Measurements from ENCODE around the gene KCNIP2.

DNA sequence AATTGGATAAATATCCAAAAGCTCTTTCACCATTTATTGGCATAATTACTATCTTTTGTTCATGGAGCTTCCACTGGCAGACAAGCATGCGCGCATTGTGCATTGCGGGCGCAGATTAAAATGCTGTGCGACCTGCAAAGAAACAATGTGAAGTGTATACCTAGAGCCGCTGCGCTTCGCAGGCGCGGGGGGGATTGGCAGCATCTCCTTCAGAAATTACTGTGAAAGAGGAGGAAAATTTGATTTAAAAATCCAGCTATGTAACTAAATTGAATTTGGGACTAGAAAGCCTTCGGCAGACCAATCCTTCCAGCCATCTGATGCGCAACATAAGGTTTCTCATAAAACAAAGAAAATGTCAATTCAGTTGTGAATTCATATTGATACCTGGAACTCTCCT, 50.1 kb downstream of the KCNIP2 start:
- TF ChIP-seq, protein P1, sequence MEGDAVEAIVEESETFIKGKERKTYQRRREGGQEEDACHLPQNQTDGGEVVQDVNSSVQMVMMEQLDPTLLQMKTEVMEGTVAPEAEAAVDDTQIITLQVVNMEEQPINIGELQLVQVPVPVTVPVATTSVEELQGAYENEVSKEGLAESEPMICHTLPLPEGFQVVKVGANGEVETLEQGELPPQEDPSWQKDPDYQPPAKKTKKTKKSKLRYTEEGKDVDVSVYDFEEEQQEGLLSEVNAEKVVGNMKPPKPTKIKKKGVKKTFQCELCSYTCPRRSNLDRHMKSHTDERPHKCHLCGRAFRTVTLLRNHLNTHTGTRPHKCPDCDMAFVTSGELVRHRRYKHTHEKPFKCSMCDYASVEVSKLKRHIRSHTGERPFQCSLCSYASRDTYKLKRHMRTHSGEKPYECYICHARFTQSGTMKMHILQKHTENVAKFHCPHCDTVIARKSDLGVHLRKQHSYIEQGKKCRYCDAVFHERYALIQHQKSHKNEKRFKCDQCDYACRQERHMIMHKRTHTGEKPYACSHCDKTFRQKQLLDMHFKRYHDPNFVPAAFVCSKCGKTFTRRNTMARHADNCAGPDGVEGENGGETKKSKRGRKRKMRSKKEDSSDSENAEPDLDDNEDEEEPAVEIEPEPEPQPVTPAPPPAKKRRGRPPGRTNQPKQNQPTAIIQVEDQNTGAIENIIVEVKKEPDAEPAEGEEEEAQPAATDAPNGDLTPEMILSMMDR (conservative IDR thresholded peaks at IDR 0.05), result no peak
- no peak for TF ChIP-seq ZFX (IDR thresholded peaks at IDR 0.05)

Data from C4-2B (cell line).